H9 (cell line): ENCODE measurements around the gene MICU2. TPM values are rescaled to one million over a fixed set of nuclear protein-coding genes. Genes with fewer than 3 reads are reported as not detected.

Source experiments
- DNase-seq: peaks from one replicate; pipeline ENCODE4 v3.0.0-alpha.2; 2017
- H2AFZ ChIP-seq: one replicate; pipeline ENCODE4 v1.6.1; 2013; ENCODE audit warnings: mild to moderate bottlenecking, low read length, control low read depth, moderate library complexity
- H2AK5ac ChIP-seq: 2 replicates; pipeline ENCODE4 v1.6.1; 2013; ENCODE audit warnings: low read length, control low read depth, mixed read lengths; ENCODE audit not compliant: insufficient read length
- H2BK120ac ChIP-seq: one replicate; pipeline ENCODE4 v1.6.1; 2013; ENCODE audit warnings: low read depth, mild to moderate bottlenecking, low read length, control low read depth, inconsistent platforms; ENCODE audit not compliant: poor library complexity, severe bottlenecking
- H2BK12ac ChIP-seq: 2 replicates; pipeline ENCODE4 v1.6.1; 2013; ENCODE audit warnings: low read length, control low read depth, mixed read lengths, low read depth; ENCODE audit not compliant: insufficient read length
- H2BK15ac ChIP-seq: 2 replicates; pipeline ENCODE4 v1.6.1; 2013; ENCODE audit warnings: low read depth, low read length, control low read depth
- H2BK20ac ChIP-seq: one replicate; pipeline ENCODE4 v1.6.1; 2013; ENCODE audit warnings: low read depth, mild to moderate bottlenecking, low read length, control low read depth, inconsistent platforms; ENCODE audit not compliant: poor library complexity, severe bottlenecking
- H2BK5ac ChIP-seq: 2 replicates; pipeline ENCODE4 v1.6.1; 2013; ENCODE audit warnings: low read length, control low read depth, mixed read lengths; ENCODE audit not compliant: insufficient read length
- H3K14ac ChIP-seq: 2 replicates; pipeline ENCODE4 v1.6.1; 2013; ENCODE audit warnings: low read length, control low read depth; ENCODE audit not compliant: insufficient read depth
- H3K18ac ChIP-seq: 2 replicates; pipeline ENCODE4 v1.6.1; 2013; ENCODE audit warnings: low read depth, mild to moderate bottlenecking, mixed read lengths, low read length, control low read depth; ENCODE audit not compliant: insufficient read length
- H3K23ac ChIP-seq: 2 replicates; pipeline ENCODE4 v1.6.1; 2013; ENCODE audit warnings: low read length, control low read depth, mixed read lengths, low read depth; ENCODE audit not compliant: insufficient read length
- H3K23me2 ChIP-seq: 2 replicates; pipeline ENCODE4 v1.6.1; 2013; ENCODE audit warnings: low read depth, mild to moderate bottlenecking, mixed read lengths, low read length, control low read depth; ENCODE audit not compliant: insufficient read length, poor library complexity, severe bottlenecking
- H3K27ac ChIP-seq: 2 replicates; pipeline ENCODE4 v1.5.1; 2013; ENCODE audit warnings: low read length, control low read depth, mixed read lengths, low read depth; ENCODE audit not compliant: insufficient read length
- H3K27me3 ChIP-seq: 2 replicates; pipeline ENCODE4 v1.6.1; 2013; ENCODE audit warnings: low read length, control low read depth, inconsistent platforms; ENCODE audit not compliant: insufficient read depth
- H3K4ac ChIP-seq: 2 replicates; pipeline ENCODE4 v1.6.1; 2013; ENCODE audit warnings: low read depth, mild to moderate bottlenecking, control low read depth, inconsistent platforms, low read length, moderate library complexity
- H3K4me1 ChIP-seq: 2 replicates; pipeline ENCODE4 v1.6.1; 2013; ENCODE audit warnings: low read length, control low read depth, inconsistent platforms; ENCODE audit not compliant: insufficient read depth
- H3K4me2 ChIP-seq: 2 replicates; pipeline ENCODE4 v1.6.1; 2013; ENCODE audit warnings: low read length, control low read depth, mixed read lengths; ENCODE audit not compliant: insufficient read length, insufficient read depth
- H3K56ac ChIP-seq: 2 replicates; pipeline ENCODE4 v1.6.1; 2013; ENCODE audit warnings: low read depth, mild to moderate bottlenecking, mixed read lengths, low read length, control low read depth; ENCODE audit not compliant: insufficient read length
- H3K79me1 ChIP-seq: 2 replicates; pipeline ENCODE4 v1.6.1; 2013; ENCODE audit warnings: low read depth, mild to moderate bottlenecking, moderate library complexity, low read length, control low read depth, inconsistent platforms; ENCODE audit not compliant: insufficient read depth, poor library complexity, severe bottlenecking
- H3K79me2 ChIP-seq: 2 replicates; pipeline ENCODE4 v1.6.1; 2013; ENCODE audit warnings: low read length, control low read depth, inconsistent platforms; ENCODE audit not compliant: insufficient read depth
- H3K9ac ChIP-seq: 2 replicates; pipeline ENCODE4 v1.6.1; 2013; ENCODE audit warnings: low read length, control low read depth, mixed read lengths; ENCODE audit not compliant: insufficient read length; ENCODE audit errors: extremely low read depth
- H3K9me3 ChIP-seq: one replicate; pipeline ENCODE4 v1.6.1; 2013; ENCODE audit warnings: low read depth, low read length, inconsistent platforms; ENCODE audit not compliant: control insufficient read depth
- H3T11ph ChIP-seq: one replicate; pipeline ENCODE4 v1.6.1; 2013; ENCODE audit warnings: mild to moderate bottlenecking, low read length, control low read depth, inconsistent platforms
- H4K20me1 ChIP-seq: one replicate; pipeline ENCODE4 v1.6.1; 2013; ENCODE audit not compliant: control insufficient read depth, insufficient read length, insufficient read depth
- H4K5ac ChIP-seq: 2 replicates; pipeline ENCODE4 v1.6.1; 2013; ENCODE audit warnings: low read depth, mild to moderate bottlenecking, mixed read lengths, low read length, control low read depth; ENCODE audit not compliant: insufficient read length
- H4K8ac ChIP-seq: replicated peaks from 2 replicates; pipeline ENCODE4 v1.6.1; 2013; ENCODE audit warnings: low read length, control low read depth, mixed read lengths, low read depth; ENCODE audit not compliant: insufficient read length
- H4K91ac ChIP-seq: 2 replicates; pipeline ENCODE4 v1.6.1; 2013; ENCODE audit warnings: low read depth, mild to moderate bottlenecking, moderate library complexity, mixed read lengths, low read length, control low read depth; ENCODE audit not compliant: insufficient read length
- H3K27ac Mint-ChIP-seq, 3 experiments: 2 replicates in 2 of 3; 3 replicates in 1 of 3; pipeline ENCODE4 v1.8.0; 2020 to 2021; ENCODE audit warnings: mixed read lengths in 3 of 3, mild to moderate bottlenecking in 1 of 3, moderate library complexity in 1 of 3
- H3K27me3 Mint-ChIP-seq: 2 replicates; pipeline ENCODE4 v1.8.0; 2021; ENCODE audit warnings: low read depth, mild to moderate bottlenecking, moderate library complexity, mixed read lengths
- H3K36me3 Mint-ChIP-seq, 3 experiments: 2 replicates in 2 of 3; 3 replicates in 1 of 3; pipeline ENCODE4 v1.8.0; 2020 to 2021; ENCODE audit warnings: low read depth in 3 of 3, mixed read lengths in 3 of 3; ENCODE audit not compliant: insufficient read depth in 1 of 3
- H3K4me1 Mint-ChIP-seq, 2 experiments: 2 replicates each; pipeline ENCODE4 v1.8.0; 2020; ENCODE audit warnings: mixed read lengths in 2 of 2
- H3K4me3 Mint-ChIP-seq, 2 experiments: 2 replicates in 1 of 2; 3 replicates in 1 of 2; pipeline ENCODE4 v1.8.0; 2020 to 2021; ENCODE audit warnings: mild to moderate bottlenecking in 2 of 2, mixed read lengths in 2 of 2, moderate library complexity in 1 of 2
- H3K9me3 Mint-ChIP-seq, 2 experiments: 2 replicates in 1 of 2; 3 replicates in 1 of 2; pipeline ENCODE4 v1.8.0; 2020; ENCODE audit warnings: mild to moderate bottlenecking in 2 of 2, mixed read lengths in 2 of 2, moderate library complexity in 1 of 2
- WGBS: extraction: QIAGEN DNeasy Blood & Tissue Kit; methylation state at CpG from one replicate; pipeline ENCODE4 v1.1.7; 2013; ENCODE audit warnings: missing lambda C conversion rate, low lambda C conversion rate, mixed read lengths; ENCODE audit not compliant: insufficient read length; ENCODE audit errors: extremely low coverage; 5-methylcytosine and 5-hydroxymethylcytosine counted together
- total RNA-seq: library from RNA; stranded (reverse); gene quantifications from 2 replicates; pipeline ENCODE4 v1.2.1, GENCODE V29; 2021
- TF ChIP-seq, protein P1 (sequence below): fragments of 200-600 bp; sonication (generic); conservative IDR thresholded peaks from 3 replicates; pipeline ENCODE4 v1.8.0; 2021; ENCODE audit warnings: antibody characterized with exemption, mild to moderate bottlenecking

MICU2 gene
- total RNA-seq, 1 experiment from 2014 or later = 38.4 TPM

DNA sequence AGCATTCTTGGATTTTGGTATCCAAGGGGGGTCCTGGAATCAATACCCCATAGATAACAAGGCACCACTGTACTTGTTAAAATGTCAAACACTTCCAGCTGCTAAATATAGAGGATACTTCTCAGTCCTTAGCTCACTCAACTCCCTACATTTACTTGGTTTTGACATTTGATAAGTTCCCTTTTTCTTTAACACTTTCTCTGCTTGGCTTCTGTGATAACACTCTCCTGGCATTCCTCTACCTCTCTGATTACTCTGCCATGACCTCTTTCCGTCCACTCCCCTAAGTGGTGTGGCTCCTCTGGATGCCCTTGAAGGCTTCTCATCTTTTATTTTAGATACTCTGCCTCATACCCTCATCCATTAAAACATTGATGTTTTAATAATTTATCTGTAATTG lies 65.2 kb downstream of the MICU2 start:
- no peak overlapping the region for H4K91ac ChIP-seq
- H3K79me2 ChIP-seq = no peaks in the 10 kb centered on the region
- DNase-seq = no peak
- H4K8ac ChIP-seq = no peak overlapping the region
- no peak overlapping the region for H2BK12ac ChIP-seq
- no peak overlapping the region for H2BK120ac ChIP-seq
- H2BK20ac ChIP-seq = no peak overlapping the region
- H3K79me1 ChIP-seq = no peaks in the 10 kb centered on the region
- H3K23me2 ChIP-seq = no peaks in the 10 kb centered on the region
- H3K27ac Mint-ChIP-seq = no peak overlapping the region
- H3K27me3 Mint-ChIP-seq = no peaks in the 10 kb centered on the region
- H3K14ac ChIP-seq = no peak overlapping the region
- WGBS = no CpG with 5 or more reads among the region's 1 CpG
- H2AFZ ChIP-seq = no peak overlapping the region
- H3K27ac ChIP-seq = no peak overlapping the region
- no peak overlapping the region for H3K4me3 Mint-ChIP-seq
- peaks cover 9 to 17% (median 10%) of the 10 kb centered on the region in 3 experiments; a peak in 6 of 7 replicates for H3K36me3 Mint-ChIP-seq
- H3K9me3 ChIP-seq = no peaks in the 10 kb centered on the region
- no peak overlapping the region for H3K4me2 ChIP-seq
- no peaks in the 10 kb centered on the region for H3K9me3 Mint-ChIP-seq
- no peak overlapping the region for H4K5ac ChIP-seq
- H3K4me1 ChIP-seq = no peaks in the 10 kb centered on the region
- TF ChIP-seq, protein P1, sequence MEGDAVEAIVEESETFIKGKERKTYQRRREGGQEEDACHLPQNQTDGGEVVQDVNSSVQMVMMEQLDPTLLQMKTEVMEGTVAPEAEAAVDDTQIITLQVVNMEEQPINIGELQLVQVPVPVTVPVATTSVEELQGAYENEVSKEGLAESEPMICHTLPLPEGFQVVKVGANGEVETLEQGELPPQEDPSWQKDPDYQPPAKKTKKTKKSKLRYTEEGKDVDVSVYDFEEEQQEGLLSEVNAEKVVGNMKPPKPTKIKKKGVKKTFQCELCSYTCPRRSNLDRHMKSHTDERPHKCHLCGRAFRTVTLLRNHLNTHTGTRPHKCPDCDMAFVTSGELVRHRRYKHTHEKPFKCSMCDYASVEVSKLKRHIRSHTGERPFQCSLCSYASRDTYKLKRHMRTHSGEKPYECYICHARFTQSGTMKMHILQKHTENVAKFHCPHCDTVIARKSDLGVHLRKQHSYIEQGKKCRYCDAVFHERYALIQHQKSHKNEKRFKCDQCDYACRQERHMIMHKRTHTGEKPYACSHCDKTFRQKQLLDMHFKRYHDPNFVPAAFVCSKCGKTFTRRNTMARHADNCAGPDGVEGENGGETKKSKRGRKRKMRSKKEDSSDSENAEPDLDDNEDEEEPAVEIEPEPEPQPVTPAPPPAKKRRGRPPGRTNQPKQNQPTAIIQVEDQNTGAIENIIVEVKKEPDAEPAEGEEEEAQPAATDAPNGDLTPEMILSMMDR = no peak
- H3K9ac ChIP-seq = no peak overlapping the region
- no peak overlapping the region for H3K18ac ChIP-seq
- no peak overlapping the region for H3K56ac ChIP-seq
- peaks cover 4 to 5% of the 10 kb centered on the region in 2 experiments for H3K4me1 Mint-ChIP-seq
- H3T11ph ChIP-seq = no peak overlapping the region
- no peaks in the 10 kb centered on the region for H4K20me1 ChIP-seq
- H2AK5ac ChIP-seq = no peak overlapping the region
- no peak overlapping the region for H2BK15ac ChIP-seq
- H2BK5ac ChIP-seq = no peak overlapping the region
- H3K23ac ChIP-seq = no peak overlapping the region
- no peak overlapping the region for H3K4ac ChIP-seq
- no peaks in the 10 kb centered on the region for H3K27me3 ChIP-seq
